Measurements from ENCODE around the gene GLI3. TPM values are rescaled to one million over a fixed set of nuclear protein-coding genes. Genes with fewer than 3 reads are reported as not detected.

The GLI3 gene
- polyA plus RNA-seq, 1 experiment, result 6.0 TPM

DNA sequence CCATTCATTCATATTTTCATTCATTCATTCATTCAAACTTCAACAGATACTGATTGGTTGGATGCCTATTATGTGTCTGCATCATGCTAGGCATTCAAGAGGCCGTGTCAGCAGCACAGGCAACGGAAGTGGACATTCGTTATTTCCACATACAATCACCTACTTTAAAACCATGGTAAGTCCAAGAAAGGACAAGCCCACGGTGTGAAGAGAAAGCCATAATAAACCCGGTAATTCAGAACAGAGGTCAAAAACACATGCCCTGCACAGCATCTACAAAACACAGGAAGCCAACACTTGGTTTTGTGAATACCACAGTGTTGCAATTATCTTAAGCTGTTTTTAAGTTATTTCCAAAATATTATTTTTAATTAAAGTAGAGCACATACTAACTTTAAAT, 126.7 kb downstream of the GLI3 start:
- Histone ChIP-seq H3K4me3 (ENCODE audit: low read depth, low read length) (no peak overlapping the region), H3K9me3 (ENCODE audit: control insufficient read depth, insufficient read depth, low read length) (no peaks in the 10 kb centered on the region), H3K27me3 (ENCODE audit: control insufficient read depth, insufficient read depth, low read length) (no peaks in the 10 kb centered on the region), H3K27ac (ENCODE audit: low read depth, low read length) (no peak overlapping the region)
- no peak for DNase-seq (ENCODE audit: low read depth, low spot score)
- ChIA-PET POLR2A (no interaction called here), CTCF (no interaction called here)
- TF ChIP-seq, protein P1, sequence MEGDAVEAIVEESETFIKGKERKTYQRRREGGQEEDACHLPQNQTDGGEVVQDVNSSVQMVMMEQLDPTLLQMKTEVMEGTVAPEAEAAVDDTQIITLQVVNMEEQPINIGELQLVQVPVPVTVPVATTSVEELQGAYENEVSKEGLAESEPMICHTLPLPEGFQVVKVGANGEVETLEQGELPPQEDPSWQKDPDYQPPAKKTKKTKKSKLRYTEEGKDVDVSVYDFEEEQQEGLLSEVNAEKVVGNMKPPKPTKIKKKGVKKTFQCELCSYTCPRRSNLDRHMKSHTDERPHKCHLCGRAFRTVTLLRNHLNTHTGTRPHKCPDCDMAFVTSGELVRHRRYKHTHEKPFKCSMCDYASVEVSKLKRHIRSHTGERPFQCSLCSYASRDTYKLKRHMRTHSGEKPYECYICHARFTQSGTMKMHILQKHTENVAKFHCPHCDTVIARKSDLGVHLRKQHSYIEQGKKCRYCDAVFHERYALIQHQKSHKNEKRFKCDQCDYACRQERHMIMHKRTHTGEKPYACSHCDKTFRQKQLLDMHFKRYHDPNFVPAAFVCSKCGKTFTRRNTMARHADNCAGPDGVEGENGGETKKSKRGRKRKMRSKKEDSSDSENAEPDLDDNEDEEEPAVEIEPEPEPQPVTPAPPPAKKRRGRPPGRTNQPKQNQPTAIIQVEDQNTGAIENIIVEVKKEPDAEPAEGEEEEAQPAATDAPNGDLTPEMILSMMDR (IDR thresholded peaks at IDR 0.05; ENCODE audit: low read depth, low read length), result no peak

DNA sequence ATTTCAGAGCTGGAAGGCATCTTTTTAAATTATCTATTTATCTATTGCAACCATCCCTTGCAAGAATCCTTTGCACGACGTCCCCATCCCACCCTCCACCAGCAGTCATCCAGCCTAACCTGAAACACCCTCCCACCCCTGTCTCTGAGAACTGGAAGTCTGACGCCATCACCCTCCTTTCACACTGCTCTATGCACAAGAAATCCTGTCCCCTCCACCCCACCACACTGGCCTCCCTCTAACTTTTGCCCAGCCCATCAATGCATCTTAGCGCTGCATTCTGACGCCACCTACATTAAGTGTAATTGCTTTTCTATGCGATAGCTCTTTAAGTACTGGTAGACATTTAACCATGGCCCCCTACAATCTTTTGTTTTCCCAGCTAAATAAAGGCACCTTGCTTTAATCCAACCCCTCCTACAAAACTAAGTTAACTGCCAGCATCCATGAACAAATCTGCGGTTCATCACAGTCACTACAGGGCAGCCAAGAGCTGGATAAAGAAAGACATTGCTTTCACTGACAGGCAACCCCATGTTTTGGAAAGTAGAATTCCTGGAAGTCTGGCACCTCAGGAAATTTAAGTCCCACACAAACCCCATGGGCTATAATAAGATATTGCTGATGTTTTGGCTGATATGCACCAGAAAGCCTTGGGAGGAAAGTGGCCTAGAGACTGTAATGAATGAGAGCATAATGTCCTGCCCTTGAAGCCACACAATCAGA, 128.0 kb downstream of the GLI3 start:
- DNase-seq (ENCODE audit: low read depth, low spot score), result no peak
- Histone ChIP-seq H3K9me3 (ENCODE audit: control insufficient read depth, insufficient read depth, low read length) (no peaks in the 10 kb centered on the region), H3K27me3 (ENCODE audit: control insufficient read depth, insufficient read depth, low read length) (no peaks in the 10 kb centered on the region), H3K4me3 (ENCODE audit: low read depth, low read length) (no peak overlapping the region), H3K27ac (ENCODE audit: low read depth, low read length) (no peak overlapping the region)
- ChIA-PET POLR2A (no interaction called here), CTCF (interaction anchor here (1.4 kb wide), 1 partner anchor 9 kb away, joined by 7 read pairs; no protein-coding TSS in a partner anchor)
- TF ChIP-seq, protein P1 (IDR thresholded peaks at IDR 0.05; ENCODE audit: low read depth, low read length), result no peak

DNA sequence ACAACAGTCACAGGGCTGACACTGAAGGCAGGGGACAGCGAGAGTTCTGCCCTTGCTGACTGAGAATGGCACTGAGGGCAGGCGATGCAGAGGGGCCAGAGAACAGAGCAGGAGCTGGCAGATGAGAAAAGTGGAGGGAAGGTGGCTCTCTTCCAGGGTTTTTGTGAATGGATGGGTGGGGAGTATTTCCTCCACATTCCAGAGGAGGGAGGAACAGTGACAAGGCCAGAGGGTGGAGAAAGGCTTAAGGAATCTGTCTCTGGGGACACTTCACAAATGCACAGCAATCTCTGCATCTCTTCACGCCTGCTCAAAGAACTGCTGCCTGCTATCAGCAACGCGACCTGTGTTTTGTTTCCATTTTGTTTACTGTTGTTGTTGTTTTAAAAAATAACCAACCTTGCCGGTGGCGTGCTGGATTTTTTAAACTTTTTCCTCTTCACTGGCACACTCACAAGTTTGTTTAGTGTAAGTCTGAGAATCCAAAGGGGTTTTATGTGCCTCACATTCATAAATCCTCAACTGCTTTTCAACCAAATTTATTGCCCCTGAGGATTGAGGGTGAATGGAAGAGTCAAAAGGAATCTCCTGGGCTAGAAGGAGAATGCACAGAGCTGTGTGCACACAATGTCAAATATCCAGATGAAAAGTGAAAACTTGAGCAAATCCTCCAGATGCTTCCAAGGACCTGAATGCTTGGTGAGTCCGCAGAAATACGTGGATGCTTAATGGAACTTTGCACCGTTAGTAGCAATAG, 129.3 kb downstream of the GLI3 start:
- TF ChIP-seq, protein P1 (IDR thresholded peaks at IDR 0.05; ENCODE audit: low read depth, low read length), result no peak
- no peak overlapping the region for H3K27ac ChIP-seq (ENCODE audit: low read depth, low read length)
- no peaks in the 10 kb centered on the region for H3K9me3 ChIP-seq (ENCODE audit: control insufficient read depth, insufficient read depth, low read length)
- no peak overlapping the region for H3K4me3 ChIP-seq (ENCODE audit: low read depth, low read length)
- POLR2A ChIA-PET, result no interaction called here
- CTCF ChIA-PET, result interaction anchor here (0.8 kb wide), 1 partner anchor 11 kb away, joined by 3 read pairs; no protein-coding TSS in a partner anchor
- no peaks in the 10 kb centered on the region for H3K27me3 ChIP-seq (ENCODE audit: control insufficient read depth, insufficient read depth, low read length)
- no peak for DNase-seq (ENCODE audit: low read depth, low spot score)

DNA sequence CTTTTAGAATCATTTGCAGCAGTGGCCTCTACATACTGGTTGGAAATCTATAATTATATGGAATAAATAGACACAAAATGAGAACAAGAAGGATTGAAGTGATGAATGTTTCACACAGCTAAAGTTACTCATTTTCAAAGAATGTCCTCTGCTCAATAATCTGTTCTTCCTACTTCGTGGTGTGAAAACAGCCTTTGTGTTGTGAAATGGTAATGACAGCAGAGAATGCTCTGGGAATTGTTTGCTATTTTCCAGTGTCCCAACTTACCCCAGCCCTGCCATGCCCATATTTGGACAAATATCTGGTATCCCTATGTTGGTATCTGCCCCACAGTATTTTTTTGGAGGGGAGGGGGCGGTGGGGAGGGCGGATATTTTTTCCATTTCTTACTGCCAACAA, 130.4 kb downstream of the GLI3 start:
- no peak for DNase-seq (ENCODE audit: low read depth, low spot score)
- Histone ChIP-seq H3K27ac (ENCODE audit: low read depth, low read length) (no peak overlapping the region), H3K4me3 (ENCODE audit: low read depth, low read length) (no peak overlapping the region), H3K9me3 (ENCODE audit: control insufficient read depth, insufficient read depth, low read length) (no peaks in the 10 kb centered on the region), H3K27me3 (ENCODE audit: control insufficient read depth, insufficient read depth, low read length) (no peaks in the 10 kb centered on the region)
- TF ChIP-seq, protein P1 (IDR thresholded peaks at IDR 0.05; ENCODE audit: low read depth, low read length), result no peak
- ChIA-PET POLR2A (no interaction called here), CTCF (no interaction called here)

Measured in AG04450 (cell line).